ENCODE results near the gene TNRC6C. TPM values are rescaled to one million over a fixed set of nuclear protein-coding genes. Genes with fewer than 3 reads are reported as not detected.

Gene TNRC6C
- total and polyA plus RNA-seq, 4 donors = 1.3 to 7.7 (median 2.9) TPM

DNA sequence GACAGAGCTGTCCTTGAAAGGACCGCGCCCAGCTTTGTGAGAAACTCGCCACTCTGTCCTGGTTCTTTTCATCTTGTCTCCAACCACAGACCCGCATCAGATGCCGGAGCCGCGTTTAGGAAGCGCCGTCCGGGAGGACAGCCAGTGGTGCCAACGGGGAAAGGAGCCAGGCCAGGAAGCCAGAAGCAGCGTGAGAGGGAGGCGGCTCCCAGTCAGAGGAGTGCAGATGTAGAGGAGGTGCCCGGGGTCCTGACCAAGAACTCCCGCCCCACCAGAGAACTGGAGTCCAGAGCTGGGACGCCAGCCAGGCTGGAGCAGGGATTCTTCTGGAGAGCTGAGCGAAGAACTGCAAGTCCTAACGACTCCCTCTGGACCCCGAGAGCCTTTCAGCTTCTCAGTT lies 49.3 kb upstream of the TNRC6C start:
- 78% methylated on average over 19 of the region's 19 CpGs for WGBS
- H3K27ac ChIP-seq (ENCODE audit: low read depth in 1 of 2, low read length in 2 of 2) = no peak overlapping the region
- H3K9me3 ChIP-seq (ENCODE audit: control insufficient read depth in 4 of 4, low read length in 3 of 4) = no peaks in the 10 kb centered on the region
- no peak for DNase-seq (ENCODE audit: low spot score)
- H3K27me3 ChIP-seq (ENCODE audit: control insufficient read depth in 4 of 4, insufficient read depth in 4 of 4, low read length in 3 of 4) = peaks cover 0 to 3% (median 1%) of the 10 kb centered on the region in 4 donors
- TF ChIP-seq FOXA1 (IDR thresholded peaks at IDR 0.05) = no peak
- TF ChIP-seq TAF1 (conservative IDR thresholded peaks at IDR 0.05) = no peak
- TF ChIP-seq, protein P1, sequence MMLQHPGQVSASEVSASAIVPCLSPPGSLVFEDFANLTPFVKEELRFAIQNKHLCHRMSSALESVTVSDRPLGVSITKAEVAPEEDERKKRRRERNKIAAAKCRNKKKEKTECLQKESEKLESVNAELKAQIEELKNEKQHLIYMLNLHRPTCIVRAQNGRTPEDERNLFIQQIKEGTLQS (IDR thresholded peaks at IDR 0.05) = no peak
- TF ChIP-seq EGR1 (IDR thresholded peaks at IDR 0.05; ENCODE audit: low read depth in 2 of 2) = no peak
- no peak for TF ChIP-seq GABPA (IDR thresholded peaks at IDR 0.05 in 1 of 2, conservative IDR thresholded peaks at IDR 0.05 in 1 of 2)
- no peak for TF ChIP-seq HNF4G (IDR thresholded peaks at IDR 0.05)
- no peak for TF ChIP-seq JUND (IDR thresholded peaks at IDR 0.05)
- TF ChIP-seq, protein P2, sequence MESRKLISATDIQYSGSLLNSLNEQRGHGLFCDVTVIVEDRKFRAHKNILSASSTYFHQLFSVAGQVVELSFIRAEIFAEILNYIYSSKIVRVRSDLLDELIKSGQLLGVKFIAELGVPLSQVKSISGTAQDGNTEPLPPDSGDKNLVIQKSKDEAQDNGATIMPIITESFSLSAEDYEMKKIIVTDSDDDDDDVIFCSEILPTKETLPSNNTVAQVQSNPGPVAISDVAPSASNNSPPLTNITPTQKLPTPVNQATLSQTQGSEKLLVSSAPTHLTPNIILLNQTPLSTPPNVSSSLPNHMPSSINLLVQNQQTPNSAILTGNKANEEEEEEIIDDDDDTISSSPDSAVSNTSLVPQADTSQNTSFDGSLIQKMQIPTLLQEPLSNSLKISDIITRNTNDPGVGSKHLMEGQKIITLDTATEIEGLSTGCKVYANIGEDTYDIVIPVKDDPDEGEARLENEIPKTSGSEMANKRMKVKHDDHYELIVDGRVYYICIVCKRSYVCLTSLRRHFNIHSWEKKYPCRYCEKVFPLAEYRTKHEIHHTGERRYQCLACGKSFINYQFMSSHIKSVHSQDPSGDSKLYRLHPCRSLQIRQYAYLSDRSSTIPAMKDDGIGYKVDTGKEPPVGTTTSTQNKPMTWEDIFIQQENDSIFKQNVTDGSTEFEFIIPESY (IDR thresholded peaks at IDR 0.05) = no peak
- no peak for TF ChIP-seq RXRA (IDR thresholded peaks at IDR 0.05)
- TF ChIP-seq HNF4A (conservative IDR thresholded peaks at IDR 0.05) = no peak
- no peak for TF ChIP-seq REST (IDR thresholded peaks at IDR 0.05)
- TF ChIP-seq SP1 (IDR thresholded peaks at IDR 0.05) = no peak
- TF ChIP-seq NR2F2 (IDR thresholded peaks at IDR 0.05) = no peak
- TF ChIP-seq RAD21 (IDR thresholded peaks at IDR 0.05) = no peak
- TF ChIP-seq YY1 (IDR thresholded peaks at IDR 0.05) = no peak
- no peak for TF ChIP-seq MAX (IDR thresholded peaks at IDR 0.05)
- no peak overlapping the region for H3K4me3 ChIP-seq (ENCODE audit: low read depth in 1 of 3, low read length in 3 of 3)
- H3K4me1 ChIP-seq (ENCODE audit: control insufficient read depth in 4 of 4, insufficient read depth in 4 of 4, low read length in 3 of 4) = no peaks in the 10 kb centered on the region
- H3K9ac ChIP-seq (ENCODE audit: low read depth in 1 of 2, low read length in 2 of 2) = no peak overlapping the region
- no peaks in the 10 kb centered on the region for H3K36me3 ChIP-seq (ENCODE audit: control insufficient read depth in 4 of 4, insufficient read depth in 3 of 4, low read depth in 1 of 4, low read length in 3 of 4)

GRCh38 chr17:77909816-77910215 lies 48.7 kb upstream of the TNRC6C start:
- H3K4me1 ChIP-seq (ENCODE audit: control insufficient read depth in 4 of 4, insufficient read depth in 4 of 4, low read length in 3 of 4) = no peaks in the 10 kb centered on the region
- no peak overlapping the region for H3K4me3 ChIP-seq (ENCODE audit: low read depth in 1 of 3, low read length in 3 of 3)
- H3K9me3 ChIP-seq (ENCODE audit: control insufficient read depth in 4 of 4, low read length in 3 of 4) = no peaks in the 10 kb centered on the region
- no peak overlapping the region for H3K27ac ChIP-seq (ENCODE audit: low read depth in 1 of 2, low read length in 2 of 2)
- DNase-seq (ENCODE audit: low spot score) = no peak
- peaks cover 0 to 3% (median 2%) of the 10 kb centered on the region in 4 donors for H3K27me3 ChIP-seq (ENCODE audit: control insufficient read depth in 4 of 4, insufficient read depth in 4 of 4, low read length in 3 of 4)
- no peaks in the 10 kb centered on the region for H3K36me3 ChIP-seq (ENCODE audit: control insufficient read depth in 4 of 4, insufficient read depth in 3 of 4, low read depth in 1 of 4, low read length in 3 of 4)
- no peak for TF ChIP-seq JUND (IDR thresholded peaks at IDR 0.05)
- no peak for TF ChIP-seq GABPA (IDR thresholded peaks at IDR 0.05 in 1 of 2, conservative IDR thresholded peaks at IDR 0.05 in 1 of 2)
- no peak for TF ChIP-seq FOXA2 (IDR thresholded peaks at IDR 0.05)
- WGBS = 87% methylated on average over 13 of the region's 13 CpGs
- H3K9ac ChIP-seq (ENCODE audit: low read depth in 1 of 2, low read length in 2 of 2) = no peak overlapping the region
